Fibroblast of skin of back (primary cell): ENCODE results near the gene ZFY. TPM values are rescaled to one million over a fixed set of nuclear protein-coding genes. Genes with fewer than 3 reads are reported as not detected.

ENCODE experiments used
- DNase-seq: peaks from one replicate; pipeline ENCODE4 v3.0.0-alpha.2; 2013
- polyA plus RNA-seq, 2 experiments: library from polyadenylated mRNA; unstranded; fragments of 120-200 nt; gene quantifications; one replicate each; pipeline ENCODE4 v1.2.1, GENCODE V29; 2013; ENCODE audit not compliant: insufficient read length in 2 of 2

ZFY gene
- 6.6 TPM for polyA plus RNA-seq (2013, experiment 1 of 2; ENCODE audit: insufficient read length)
- 6.4 TPM for polyA plus RNA-seq (2013, experiment 2 of 2; ENCODE audit: insufficient read length)

DNA sequence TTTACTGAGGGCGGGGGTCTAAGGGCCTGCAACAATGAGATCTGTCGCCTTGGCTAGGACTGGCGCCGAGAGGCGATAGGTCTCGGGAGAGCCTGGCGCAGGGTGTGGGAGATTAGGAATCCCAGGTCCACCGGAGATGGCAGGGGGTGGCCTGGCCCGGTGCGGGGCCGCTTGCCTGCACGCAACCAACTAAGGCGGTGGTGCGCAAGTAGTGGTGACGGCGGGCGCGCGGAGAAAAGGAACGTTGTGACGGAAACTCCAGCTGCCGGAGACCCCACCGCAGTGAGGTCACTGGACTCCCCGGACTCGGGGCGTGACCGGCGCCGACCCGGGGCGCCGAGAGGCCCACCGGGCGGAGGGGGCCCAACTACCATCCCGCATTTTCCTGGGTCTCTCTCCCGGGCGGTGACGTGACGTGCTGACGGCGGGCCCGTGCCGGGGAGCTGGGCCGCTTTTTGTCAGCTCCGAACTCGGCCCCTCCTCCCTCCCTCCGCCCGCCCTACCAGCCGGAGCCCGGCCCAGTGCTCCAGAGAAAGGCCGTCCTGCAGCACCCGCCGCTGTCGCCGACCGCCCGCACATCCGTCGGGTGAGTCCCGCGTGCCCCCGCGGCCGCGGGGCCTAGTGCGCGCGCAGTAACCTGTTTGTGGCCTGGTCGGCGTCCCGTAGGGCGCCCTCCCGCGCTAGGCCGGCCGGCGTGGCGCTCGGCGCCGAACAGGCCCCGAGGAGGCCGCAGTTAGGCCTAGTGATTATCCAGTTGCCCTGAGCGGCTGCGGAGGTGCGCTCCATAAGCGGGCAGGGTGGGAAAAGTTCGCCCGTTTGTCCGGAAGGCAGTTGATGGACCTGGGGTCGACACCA lies at the start of gene ZFY:
Gene ZFY, plus strand, starts transcription at position 521 of the 855 bp plus-strand sequence. CDS start 18,556 bp downstream, outside the sequence.
- DNase-seq, result peak; percentile 61

DNA sequence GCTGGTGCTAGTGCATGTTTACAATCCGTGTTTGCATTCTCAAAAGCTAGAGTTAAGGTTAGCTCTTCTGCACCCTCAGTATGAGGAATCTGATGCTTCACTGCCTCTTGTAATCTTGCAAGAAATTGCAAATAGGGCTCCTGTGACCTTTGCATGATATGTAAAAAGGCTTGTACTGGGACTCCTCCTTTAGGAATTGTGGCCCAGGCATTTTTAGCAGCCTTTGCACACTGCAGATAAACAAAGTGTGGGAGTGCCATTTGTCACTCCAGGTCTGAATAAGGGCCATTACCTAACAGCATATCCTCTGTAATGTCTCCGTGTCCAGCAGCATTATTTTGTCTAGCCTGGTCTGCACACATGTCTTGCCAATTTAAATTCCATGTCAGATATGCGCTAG lies 49.3 kb upstream of the ZFY start:
- no peak for DNase-seq

DNA sequence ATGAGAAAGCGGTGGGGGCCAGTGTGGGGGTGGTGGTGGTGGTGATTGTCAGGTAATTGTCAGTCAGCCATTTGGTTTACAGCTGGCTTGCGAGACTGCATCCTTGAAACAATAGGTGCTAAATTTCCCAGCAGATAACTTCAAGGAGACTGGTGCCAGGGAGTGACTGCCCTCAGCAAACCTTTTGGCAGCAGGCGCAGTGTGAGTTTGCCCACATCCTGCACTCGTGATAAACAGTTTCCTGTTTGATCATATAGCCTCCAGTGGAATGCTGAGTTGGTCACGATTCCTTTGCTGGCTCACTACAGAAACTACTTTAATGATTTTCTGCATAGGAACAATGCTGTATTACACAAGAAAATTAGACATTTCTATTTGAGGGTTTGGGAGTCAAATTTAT lies 47.8 kb upstream of the ZFY start:
- peak; percentile 78 for DNase-seq

DNA sequence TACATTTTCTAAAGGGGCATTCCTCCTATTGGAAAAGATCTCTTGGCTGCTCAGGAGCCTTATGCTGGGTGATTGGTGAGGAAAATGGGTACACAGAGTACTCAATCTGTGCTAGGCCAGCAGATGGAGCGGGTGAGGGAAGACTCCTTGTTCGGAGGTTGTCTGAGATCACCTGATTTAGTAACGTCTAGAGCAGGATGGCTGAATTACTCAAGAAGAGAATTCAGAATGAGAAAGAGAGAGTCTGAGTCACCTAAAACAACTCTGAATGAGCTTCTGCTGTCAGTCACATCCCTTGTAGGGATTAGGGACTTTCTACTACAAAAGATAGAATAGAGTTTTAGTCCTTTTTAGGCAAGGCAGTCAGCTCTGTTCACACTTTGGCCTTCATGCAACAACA lies 47.2 kb upstream of the ZFY start:
- peak; percentile 59 for DNase-seq

DNA sequence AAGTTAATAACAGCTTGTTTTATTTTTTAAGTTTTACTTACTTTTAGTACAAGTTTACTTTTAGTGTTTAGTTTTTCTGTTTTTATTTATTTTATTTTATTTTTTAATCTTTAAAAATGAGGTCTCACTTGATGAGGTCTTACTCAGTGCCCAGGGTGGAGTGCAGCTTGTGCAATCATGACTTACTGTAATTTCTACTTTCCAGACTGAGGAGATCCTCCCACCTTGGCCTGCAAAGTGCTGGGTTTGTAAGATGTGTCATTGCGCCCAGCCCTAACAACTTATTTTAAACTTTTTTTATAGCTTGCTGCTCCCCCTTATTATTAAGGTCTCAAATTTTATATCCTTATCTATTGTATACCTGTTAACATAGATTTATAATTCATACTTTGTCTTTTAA lies 41.7 kb upstream of the ZFY start:
- DNase-seq, result no peak

DNA sequence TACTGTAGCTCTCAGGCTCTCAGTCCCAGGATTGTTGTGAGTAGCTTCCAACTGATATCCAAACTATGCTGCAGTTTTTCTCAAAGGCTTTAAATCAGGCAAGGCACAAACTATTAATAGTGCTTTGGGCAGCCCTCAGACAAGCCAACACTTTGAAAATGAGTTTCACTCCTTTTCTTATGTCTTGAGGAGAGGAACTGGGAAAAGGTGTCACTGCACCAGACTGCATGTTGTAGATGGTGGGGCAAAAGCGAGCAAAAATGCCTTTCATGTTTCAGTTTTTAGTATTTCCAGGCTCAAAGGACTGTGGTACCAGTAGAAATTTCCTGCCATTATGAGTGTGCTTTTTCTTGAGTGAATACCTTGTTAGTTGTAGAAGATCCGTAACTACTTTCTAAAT lies 39.1 kb upstream of the ZFY start:
- no peak for DNase-seq

DNA sequence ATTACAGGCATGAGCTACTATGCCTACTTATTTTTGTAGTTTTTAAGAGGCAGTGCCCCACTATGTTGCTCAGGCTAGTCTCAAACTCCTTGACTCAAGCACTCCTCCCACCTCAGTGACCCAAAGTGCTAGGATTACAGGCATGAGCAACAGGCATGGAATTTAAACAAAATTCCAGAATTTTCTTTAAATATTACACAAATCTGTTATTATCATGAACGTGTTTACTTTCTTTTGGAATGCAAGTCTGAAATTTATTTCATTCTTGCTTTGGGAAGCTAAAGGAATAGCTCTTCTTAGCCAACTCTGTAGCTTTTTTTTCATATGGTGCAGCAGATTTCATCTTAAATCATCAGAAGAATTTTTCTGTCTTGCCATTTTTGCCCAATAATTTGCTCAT lies 27.8 kb upstream of the ZFY start:
- peak; percentile 69 for DNase-seq

DNA sequence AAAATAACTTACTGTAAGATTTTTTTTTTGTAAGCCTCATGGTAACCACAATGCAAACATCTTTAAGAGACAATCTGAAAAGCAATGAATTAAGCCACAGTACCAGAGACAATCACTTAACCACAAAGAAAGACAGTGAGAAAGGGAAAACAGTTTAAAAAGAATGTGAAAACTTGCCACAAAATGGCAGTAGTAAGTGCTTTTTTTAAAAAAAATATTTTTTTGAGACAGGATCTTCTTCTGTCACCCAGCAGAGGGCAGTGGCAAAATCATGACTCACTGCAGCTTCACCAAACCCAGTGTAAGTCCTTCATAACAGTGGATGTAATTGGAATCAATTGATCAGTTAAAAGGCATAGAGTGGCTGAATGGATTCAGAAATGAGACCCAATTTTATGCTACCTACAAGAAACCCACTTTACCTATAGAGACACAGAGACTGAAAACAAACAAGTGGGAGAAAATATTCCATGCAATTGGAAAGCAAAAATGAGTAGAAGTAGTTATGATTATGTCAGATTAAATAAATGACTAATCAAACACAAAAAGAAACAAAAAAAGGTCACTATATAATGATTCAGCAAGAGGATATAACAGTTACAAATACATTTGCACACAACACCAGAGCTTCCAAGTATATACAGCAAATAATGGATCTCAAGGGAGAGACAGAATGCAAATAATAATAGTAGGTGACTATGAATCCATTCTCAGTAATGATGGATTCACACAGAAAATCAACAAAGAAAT lies 21.9 kb upstream of the ZFY start:
- DNase-seq, result peak; percentile 55

DNA sequence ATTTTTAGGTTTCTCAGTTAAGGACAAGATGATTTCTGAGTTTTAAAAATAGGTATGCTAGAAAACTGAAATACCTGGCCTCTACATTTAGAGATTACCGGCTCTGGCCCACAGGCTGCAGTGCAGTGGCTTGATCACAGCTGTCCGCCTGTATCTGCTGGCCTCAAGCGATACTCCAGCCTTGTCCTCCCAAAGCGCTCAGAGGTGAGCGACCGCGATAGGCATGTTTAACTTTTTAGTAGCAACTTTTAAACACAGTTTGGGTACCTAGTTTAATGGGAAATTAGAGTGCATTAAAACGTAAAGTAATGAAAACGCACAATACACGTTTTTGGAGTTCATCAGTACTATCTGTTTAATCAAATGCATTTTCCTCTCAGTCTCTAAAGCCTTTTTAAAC lies 1.1 kb upstream of the ZFY start:
- peak; percentile 8 for DNase-seq

DNA sequence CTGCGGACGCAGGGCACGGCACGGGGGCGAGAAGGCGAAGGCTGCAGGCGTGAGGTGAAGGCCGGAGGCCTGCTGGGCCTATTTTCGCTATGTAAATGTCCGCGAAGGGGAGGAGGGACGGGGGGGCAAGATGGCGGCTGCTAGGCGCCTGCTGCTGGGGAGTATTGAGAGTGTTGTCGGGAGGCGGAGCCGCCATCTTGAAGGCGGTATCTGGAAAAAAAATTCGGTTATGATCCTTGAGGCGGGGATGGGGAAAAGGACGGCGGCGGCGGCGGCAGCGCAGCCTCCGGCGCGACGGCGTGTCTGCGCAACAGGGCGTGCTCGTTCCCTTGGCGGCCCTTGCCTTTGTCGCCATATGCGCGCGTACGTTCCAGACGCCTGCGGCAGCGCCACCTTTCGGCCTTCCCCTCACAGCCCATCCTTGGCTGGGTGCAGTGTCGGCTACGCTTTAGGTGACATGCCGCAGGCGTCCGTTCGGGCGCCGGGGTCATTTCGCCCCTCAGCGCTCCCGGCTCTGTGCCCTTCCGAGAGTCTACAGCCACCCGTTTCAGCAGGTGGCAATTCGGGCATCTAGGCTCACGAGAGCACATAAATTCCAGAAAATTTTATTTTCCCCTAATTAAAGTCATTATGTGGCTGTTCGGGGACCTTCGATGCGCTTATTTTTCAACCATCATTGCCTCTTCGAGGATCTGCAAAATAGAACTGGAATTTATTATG lies 695 bp downstream of the ZFY start:
- DNase-seq, result peak; percentile 89

DNA sequence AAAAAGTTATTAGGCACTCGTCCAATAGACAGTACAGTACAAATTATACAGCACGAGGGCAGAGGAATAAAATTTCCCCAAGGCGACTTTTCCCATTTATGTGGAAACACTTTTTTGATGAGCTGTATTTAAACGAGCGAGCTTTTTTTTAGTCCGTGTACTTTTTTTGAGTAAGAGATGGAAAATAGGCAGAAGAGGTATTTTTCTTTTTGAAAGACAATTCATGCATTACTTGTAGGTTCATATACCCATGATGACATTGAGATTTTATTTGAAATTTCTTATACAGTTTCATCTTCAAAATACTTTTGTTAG lies 1.2 kb downstream of the ZFY start:
- DNase-seq, result no peak

DNA sequence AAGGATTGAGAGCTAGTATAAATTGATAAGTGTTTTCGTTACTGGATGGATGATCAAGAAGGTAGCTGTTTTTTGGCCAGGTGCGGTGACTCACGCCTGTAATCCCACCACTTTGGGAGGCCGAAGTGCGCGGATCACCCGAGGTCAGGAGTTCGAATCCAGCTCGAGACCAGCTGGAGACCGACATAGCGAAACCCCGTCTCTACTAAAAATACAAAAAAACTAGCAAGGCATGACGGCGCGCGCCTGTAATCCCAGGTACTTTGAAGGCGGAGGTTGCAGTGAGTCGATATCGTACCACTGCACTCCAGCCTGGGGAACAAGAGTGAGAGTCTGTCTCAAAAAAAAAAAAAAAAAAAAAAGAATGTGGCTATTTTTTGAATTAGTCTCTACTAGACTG lies 2.0 kb downstream of the ZFY start:
- DNase-seq, result no peak

DNA sequence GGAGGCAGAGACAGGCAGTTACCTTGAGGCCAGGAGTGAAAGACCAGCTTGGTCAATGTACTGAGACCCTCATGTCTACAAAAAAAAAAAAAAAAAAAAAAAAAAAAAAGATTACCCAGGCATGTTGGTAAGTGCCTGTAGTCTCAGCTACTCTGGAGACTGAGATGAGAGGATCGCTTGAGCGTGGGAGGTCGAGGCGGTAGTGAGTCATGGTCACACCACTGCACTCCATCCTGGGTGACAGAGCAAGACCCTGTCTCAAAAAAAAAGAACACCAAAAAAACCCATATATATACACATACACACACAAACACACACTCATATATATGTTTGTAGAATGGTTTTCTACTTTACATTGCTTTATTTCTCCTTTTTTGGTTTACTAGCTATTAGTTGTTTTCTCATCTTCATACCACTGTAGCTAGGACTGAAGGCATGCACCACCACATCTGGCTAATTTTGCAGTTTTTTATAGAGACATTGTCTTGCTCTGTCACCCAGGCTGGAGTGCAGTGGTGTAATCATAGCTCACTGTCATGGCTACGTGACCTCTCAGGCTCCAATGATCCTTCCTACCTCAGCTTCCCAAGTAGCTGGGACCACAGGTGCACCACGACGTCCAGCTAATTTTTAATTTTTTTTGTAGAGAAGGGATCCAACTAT lies 14.5 kb downstream of the ZFY start:
- no peak for DNase-seq

DNA sequence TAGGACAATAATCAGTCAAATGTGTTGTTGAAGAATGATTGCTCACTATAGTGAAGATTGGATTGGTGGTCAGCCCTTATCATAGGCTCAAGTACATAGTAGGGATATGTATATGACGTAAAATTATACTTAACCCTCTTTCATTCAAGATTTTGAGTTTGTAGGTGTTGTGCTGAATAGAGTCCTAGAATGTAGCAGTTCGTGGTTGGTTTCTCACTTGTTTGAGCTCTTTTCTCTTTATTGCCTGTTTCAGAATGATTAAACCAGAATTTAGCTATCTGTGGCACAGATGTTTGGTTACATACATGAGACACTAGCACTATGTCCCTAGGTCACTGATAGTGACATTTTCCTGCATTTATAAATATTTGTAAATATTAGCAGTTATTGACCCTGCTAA lies 15.5 kb downstream of the ZFY start:
- no peak for DNase-seq

DNA sequence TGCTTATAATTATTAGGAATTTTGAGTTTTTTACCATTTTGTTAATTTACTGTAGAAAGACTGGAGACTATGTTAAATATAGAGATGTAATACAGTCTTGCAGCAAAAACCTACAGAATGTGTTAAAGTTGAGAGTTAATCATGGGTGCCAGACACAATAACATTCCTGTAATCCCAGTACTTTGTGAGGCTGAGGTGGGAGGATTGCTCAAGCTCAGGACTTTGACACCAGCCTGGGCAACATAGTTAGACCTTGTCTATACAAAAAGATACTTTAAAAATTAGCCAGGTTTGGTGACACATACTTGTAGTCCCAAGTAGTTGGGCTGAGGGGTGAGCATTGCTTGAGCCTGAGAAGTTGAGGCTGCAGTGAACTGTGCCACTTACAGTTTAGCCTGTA lies 17.7 kb downstream of the ZFY start:
- no peak for DNase-seq

DNA sequence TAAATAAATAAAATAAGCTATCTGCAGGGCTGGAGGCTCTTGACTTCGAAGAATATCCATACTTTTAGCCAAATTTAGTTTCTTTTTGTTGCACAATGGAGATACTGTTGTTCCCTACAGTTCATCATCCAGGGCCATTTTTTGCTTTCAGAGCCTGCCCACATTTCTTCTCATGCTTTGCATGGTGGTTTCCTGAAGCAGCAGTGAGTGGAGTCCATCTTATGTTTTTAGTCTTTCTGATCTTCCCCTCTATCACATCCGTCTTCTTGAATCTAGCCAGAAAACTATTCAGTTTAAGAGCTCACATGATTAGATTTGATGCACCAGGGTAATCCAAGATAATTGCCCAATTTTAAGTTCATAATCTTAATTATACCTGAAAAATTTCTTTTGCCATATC lies 19.6 kb downstream of the ZFY start:
- DNase-seq, result no peak

DNA sequence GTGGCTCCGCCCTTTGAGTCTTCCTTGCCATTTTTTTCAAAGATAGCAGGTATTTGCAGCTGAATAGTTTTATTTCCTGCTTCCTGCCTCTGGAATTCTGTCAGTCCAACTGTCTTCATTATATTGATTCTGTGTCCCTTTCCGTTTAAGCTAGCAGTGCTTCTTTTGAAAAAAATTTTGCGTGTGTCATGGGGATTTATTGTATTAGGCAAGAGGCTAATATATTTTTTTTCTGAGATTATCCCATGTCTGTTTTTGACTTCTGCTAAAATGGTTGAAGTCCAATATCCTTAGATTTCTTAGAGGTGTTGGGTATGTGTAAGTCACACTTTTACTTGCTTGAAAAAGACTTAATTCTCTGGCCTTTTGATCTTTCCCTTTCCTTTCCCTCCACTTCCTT lies 20.4 kb downstream of the ZFY start:
- no peak for DNase-seq

DNA sequence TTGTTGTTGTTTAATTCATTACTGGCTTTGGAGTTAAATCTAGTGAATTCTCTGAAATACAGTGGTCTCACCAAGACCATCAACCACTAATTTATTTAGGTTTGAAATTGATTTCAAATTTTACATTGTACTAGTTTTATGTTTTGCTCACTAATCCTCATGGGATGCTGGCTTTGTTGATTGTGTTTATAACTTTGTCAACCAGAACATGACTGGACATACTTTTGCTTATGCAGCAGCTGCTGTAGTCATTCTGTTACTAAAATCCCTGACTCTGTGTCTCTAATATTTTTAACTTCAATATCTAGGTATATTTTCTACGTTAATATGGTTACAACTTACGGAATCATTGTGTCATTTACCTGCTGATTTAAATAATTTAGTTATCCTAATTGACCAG lies 26.9 kb downstream of the ZFY start:
- no peak for DNase-seq

DNA sequence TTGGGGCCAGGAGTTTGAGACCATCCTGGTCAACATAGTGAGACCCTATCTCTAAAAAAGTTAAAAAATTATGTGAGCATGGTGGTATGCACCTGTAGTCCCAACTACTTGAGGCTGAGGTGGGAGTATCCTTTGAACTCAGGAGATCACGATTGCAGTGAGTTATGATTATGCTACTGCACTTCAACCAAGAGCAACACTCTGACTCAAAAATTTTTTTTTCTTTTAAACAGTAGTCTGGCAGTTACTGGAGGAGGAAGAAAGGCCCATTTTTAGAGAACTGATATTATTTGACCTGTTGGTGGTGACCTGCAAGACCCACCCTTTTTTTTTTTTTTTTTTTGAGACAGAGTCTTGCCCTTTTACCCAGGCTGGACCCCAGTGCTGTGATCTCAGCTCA lies 29.6 kb downstream of the ZFY start:
- no peak for DNase-seq

DNA sequence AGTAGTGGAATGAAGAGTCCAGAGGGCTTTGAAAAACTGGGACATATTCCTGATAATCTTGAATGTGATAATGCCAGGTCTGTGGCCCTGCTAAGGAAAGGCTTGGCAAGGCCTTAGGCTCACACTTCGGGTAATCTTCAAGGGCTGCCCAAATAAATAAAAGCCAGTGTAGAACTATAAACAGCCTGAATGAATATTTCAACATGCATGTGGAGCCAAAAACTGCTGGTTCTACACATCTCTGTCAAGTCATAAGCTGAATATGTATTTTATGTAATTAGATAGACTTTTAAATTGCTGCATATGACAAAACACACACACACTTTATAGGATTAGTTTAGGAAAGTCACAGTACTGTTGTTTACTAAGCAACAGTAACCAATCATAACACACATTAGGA lies 30.4 kb downstream of the ZFY start:
- no peak for DNase-seq

DNA sequence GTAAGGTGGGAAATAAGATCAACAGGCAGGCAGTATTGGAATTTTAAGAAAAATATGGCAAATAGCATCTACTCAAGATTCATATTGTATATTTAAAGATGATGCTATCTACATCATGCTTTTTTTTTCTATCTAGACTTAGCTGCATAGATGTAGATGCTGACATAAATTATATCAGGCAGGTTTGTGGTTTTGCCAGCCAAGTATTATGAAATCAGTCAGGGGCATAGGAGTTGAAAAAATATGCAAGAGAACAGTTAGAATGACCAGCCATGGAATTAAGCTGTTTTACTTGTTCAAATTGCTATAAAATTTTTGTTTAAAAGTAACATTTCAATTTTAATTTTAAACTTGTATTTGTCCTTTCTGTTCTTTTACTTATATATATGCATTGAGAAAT lies 34.4 kb downstream of the ZFY start:
- DNase-seq, result no peak

DNA sequence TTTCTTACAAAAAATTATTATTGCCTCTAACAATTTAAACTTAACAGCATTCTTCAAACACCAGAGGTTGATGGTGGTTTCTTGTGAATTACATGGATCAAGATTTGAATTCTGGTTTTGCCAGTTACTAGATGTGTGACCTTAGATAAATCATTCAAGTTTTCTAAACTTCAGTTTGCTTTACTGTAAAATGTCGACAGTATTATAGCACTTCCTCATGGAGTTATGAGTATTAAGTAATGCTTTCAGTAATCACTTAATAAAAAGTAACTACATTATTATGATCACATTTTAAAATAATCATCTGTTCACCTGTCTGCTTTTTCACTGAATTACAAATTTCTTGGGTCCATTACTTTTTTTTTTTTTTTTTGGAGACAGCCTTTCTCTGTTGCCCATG lies 37.5 kb downstream of the ZFY start:
- no peak for DNase-seq
